GM18867 (cell line): ENCODE results near the gene C6orf89.
"Not testable (repeated sequence)": the region's sequence is repeated elsewhere in the genome, so short reads cannot be mapped to it uniquely, and the experiment has no call there.

Experiments
- ATAC-seq: cut with Tn5 transposase; IDR thresholded peaks from one replicate; pipeline ENCODE4 v1.9.1; 2021; ENCODE audit warnings: mild to moderate bottlenecking, moderate library complexity; ENCODE audit not compliant: unreplicated experiment

The C6orf89 gene

GRCh38 chr6:36886950-36887618 lies 1.3 kb downstream of the C6orf89 start:
- ATAC-seq = no peak

GRCh38 chr6:36888115-36888643 lies 2.4 kb downstream of the C6orf89 start:
- no peak for ATAC-seq

GRCh38 chr6:36888654-36889481 lies 3.1 kb downstream of the C6orf89 start:
- no peak for ATAC-seq

GRCh38 chr6:36890112-36890663 lies 4.4 kb downstream of the C6orf89 start:
- ATAC-seq = no peak

- ATAC-seq = not testable (repeated sequence)
Observed at GRCh38 chr6:36891153-36891552, 5.4 kb downstream of the C6orf89 start.

- no peak for ATAC-seq
Observed at GRCh38 chr6:36893976-36894932, 8.5 kb downstream of the C6orf89 start.

- ATAC-seq = no peak
Observed at GRCh38 chr6:36897609-36898008, 11.9 kb downstream of the C6orf89 start.

GRCh38 chr6:36904114-36904513 lies 18.4 kb downstream of the C6orf89 start:
- no peak for ATAC-seq

GRCh38 chr6:36904851-36905393 lies 19.2 kb downstream of the C6orf89 start:
- no peak for ATAC-seq

GRCh38 chr6:36906539-36907325 lies 21.0 kb downstream of the C6orf89 start:
- no peak for ATAC-seq

- no peak for ATAC-seq
Observed at GRCh38 chr6:36907781-36908180, 22.0 kb downstream of the C6orf89 start.

- no peak for ATAC-seq
Observed at GRCh38 chr6:36908747-36909146, 23.0 kb downstream of the C6orf89 start.

- ATAC-seq = peak; percentile 21
Observed at GRCh38 chr6:36912030-36912454, 26.3 kb downstream of the C6orf89 start.

- ATAC-seq = peak; percentile 83
Observed at GRCh38 chr6:36912586-36912985, 26.8 kb downstream of the C6orf89 start.

GRCh38 chr6:36913082-36913481 lies 27.3 kb downstream of the C6orf89 start:
- no peak for ATAC-seq

GRCh38 chr6:36914227-36914794 lies 28.6 kb downstream of the C6orf89 start:
- no peak for ATAC-seq

GRCh38 chr6:36915599-36915998 lies 29.8 kb downstream of the C6orf89 start:
- ATAC-seq = no peak

GRCh38 chr6:36916126-36916525 lies 30.4 kb downstream of the C6orf89 start:
- no peak for ATAC-seq

GRCh38 chr6:36917541-36918193 lies 31.9 kb downstream of the C6orf89 start:
- ATAC-seq = no peak
